HL-60 (cell line): ENCODE results near the gene TMEM266.

Source experiments
- DNase-seq, 2 experiments: peaks; one replicate each; pipeline ENCODE4 v3.0.0-alpha.2; 2010 to 2020; ENCODE audit warnings: low read depth in 1 of 2, low spot score in 1 of 2
- H3K27ac ChIP-seq: fragments of 250-450 bp; sonication (Bioruptor Pico); replicated peaks from 2 replicates; pipeline ENCODE4 v1.5.1; 2020; ENCODE audit warnings: mild to moderate bottlenecking, moderate library complexity
- H3K27me3 ChIP-seq: fragments of 250-450 bp; sonication (Bioruptor Pico); 2 replicates; pipeline ENCODE4 v1.5.1; 2021; ENCODE audit warnings: mild to moderate bottlenecking, moderate library complexity; ENCODE audit not compliant: insufficient read depth, poor library complexity, severe bottlenecking
- H3K4me3 ChIP-seq: replicated peaks from 2 replicates; pipeline ENCODE4 v1.5.1; 2011; ENCODE audit warnings: mild to moderate bottlenecking, control low read depth, low read length; ENCODE audit not compliant: insufficient read depth
- GABPA ChIP-seq: IDR thresholded peaks from 2 replicates; pipeline ENCODE4 v1.6.1; 2012; ENCODE audit warnings: low read depth
- POLR2AphosphoS5 ChIP-seq: IDR thresholded peaks from 2 replicates; pipeline ENCODE4 v1.6.1; 2012; ENCODE audit warnings: low read depth
- REST ChIP-seq: IDR thresholded peaks from 2 replicates; pipeline ENCODE4 v1.6.1; 2012; ENCODE audit warnings: low read depth; ENCODE audit not compliant: insufficient replicate concordance
- SPI1 ChIP-seq: IDR thresholded peaks from 2 replicates; pipeline ENCODE4 v1.6.1; 2012; ENCODE audit warnings: low read depth, mild to moderate bottlenecking, borderline replicate concordance
- TF ChIP-seq, protein P1 (sequence below): IDR thresholded peaks from one replicate; pipeline ENCODE4 v1.5.1; 2011; ENCODE audit warnings: low read length, control low read depth, inconsistent platforms; ENCODE audit not compliant: insufficient read depth

TMEM266 gene

GRCh38 chr15:76105911-76106310 is 46.1 kb downstream of the TMEM266 start:
- DNase-seq = no peak
- Histone ChIP-seq H3K27me3 (no peaks in the 10 kb centered on the region), H3K4me3 (no peak overlapping the region), H3K27ac (no peak overlapping the region)
- TF ChIP-seq REST = no peak
- TF ChIP-seq, protein P1, sequence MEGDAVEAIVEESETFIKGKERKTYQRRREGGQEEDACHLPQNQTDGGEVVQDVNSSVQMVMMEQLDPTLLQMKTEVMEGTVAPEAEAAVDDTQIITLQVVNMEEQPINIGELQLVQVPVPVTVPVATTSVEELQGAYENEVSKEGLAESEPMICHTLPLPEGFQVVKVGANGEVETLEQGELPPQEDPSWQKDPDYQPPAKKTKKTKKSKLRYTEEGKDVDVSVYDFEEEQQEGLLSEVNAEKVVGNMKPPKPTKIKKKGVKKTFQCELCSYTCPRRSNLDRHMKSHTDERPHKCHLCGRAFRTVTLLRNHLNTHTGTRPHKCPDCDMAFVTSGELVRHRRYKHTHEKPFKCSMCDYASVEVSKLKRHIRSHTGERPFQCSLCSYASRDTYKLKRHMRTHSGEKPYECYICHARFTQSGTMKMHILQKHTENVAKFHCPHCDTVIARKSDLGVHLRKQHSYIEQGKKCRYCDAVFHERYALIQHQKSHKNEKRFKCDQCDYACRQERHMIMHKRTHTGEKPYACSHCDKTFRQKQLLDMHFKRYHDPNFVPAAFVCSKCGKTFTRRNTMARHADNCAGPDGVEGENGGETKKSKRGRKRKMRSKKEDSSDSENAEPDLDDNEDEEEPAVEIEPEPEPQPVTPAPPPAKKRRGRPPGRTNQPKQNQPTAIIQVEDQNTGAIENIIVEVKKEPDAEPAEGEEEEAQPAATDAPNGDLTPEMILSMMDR = no peak
- no peak for TF ChIP-seq GABPA
- no peak for TF ChIP-seq POLR2AphosphoS5
- TF ChIP-seq SPI1 = no peak

DNA sequence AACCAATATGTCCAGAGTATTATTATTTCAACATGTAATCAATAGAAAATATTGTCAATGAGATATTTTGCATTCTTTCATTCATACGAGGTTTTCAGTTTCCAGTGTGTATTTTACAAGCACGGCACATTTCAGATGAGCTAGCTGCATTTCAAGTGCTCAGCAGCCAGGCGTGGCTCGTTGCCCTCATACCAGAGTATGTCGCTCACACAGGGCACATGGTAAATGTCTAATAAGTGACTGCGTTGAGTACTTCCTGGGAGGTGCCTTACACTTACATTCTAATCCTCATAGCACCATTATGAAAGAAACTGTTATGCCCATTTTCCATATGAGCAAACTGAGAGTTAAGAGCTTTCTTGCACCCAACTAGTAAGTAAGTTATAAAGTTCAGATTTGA is 47.4 kb downstream of the TMEM266 start:
- no peak overlapping the region for H3K4me3 ChIP-seq
- no peaks in the 10 kb centered on the region for H3K27me3 ChIP-seq
- no peak overlapping the region for H3K27ac ChIP-seq
- TF ChIP-seq, protein P1 = no peak
- TF ChIP-seq REST (no peak), SPI1 (no peak), POLR2AphosphoS5 (no peak), GABPA (no peak)
- DNase-seq = no peak

DNA sequence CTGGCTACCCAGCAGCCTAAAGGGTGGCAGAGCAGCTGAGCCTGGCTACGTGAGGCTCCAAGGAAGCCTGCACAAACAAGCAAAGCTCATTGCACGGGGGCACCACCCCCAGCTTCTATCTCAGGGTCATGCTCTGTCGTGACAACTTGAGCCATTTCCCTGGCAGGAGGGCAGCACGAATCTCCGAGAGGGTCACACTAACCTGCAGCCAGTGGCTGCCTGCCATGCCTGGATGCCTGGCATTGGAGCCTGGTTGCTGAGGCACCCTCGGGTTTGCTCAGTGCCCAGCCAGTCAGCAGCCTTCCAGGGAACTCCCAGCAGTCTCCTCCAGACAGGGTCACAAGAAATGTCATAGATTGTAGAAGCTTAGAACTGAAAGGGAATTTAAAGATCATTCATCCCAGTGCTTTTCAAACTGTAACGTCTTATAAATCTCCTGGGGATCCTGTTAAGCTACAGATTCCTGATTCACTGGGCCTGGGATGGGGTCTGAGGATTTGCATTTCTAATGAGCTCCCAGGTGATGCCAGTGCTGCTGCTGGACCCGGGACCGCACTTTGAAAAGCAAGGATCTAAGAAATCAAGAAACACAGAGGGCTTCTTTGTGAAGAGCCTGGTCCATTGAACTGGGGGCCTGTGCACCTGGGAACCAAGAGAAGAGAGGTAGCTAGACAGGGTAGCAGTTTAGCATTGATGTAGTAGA is 48.4 kb downstream of the TMEM266 start:
- no peak overlapping the region for H3K27ac ChIP-seq

More for the DNA sequence above, 48.4 kb downstream of the TMEM266 start:
- H3K27me3 ChIP-seq = no peaks in the 10 kb centered on the region
- TF ChIP-seq POLR2AphosphoS5 (no peak), GABPA (no peak), REST (no peak), SPI1 (no peak)
- TF ChIP-seq, protein P1 = no peak
- no peak for DNase-seq
- H3K4me3 ChIP-seq = no peak overlapping the region
